HepG2 (cell line): ENCODE measurements around the gene NANOGP8. TPM values are rescaled to one million over a fixed set of nuclear protein-coding genes. Genes with fewer than 3 reads are reported as not detected.
A peak's percentile ranks its signal among the peaks of the same experiment; 100 is the strongest.

Source experiments
- ATAC-seq: fragments of 200-7000 bp; cut with Tn5 transposase; 3 replicates; pipeline ENCODE4 v1.9.1; 2020; ENCODE audit warnings: mild to moderate bottlenecking, moderate library complexity
- BruUV-seq: library from RNA; stranded (reverse); fragments of 400-500 nt; replicated peaks from 2 replicates; lab custom pipeline; 2021; lab: Mats Ljungman, UMichigan
- CTCF ChIA-PET: fragments of 300-600 bp; formaldehyde crosslinking; extraction: SDS; loops from one replicate; lab custom pipeline; 2021; ENCODE audit warnings: low total read pairs, inconsistent platforms, low intra/inter-chr PET ratio; lab: Yijun Ruan, JAX
- POLR2A ChIA-PET: fragments of 350-600 bp; sonication (Branson Sonifier 250); formaldehyde crosslinking; loops from one replicate; lab custom pipeline; 2020; ENCODE audit warnings: antibody characterized with exemption, inconsistent platforms; lab: Yijun Ruan, JAX
- DNase-seq: peaks from one replicate; pipeline ENCODE4 v3.0.0-alpha.2; 2015; ENCODE audit warnings: low spot score
- FAIRE-seq: peaks from 3 replicates; lab custom pipeline; 2011; peaks lifted over from hg19 to GRCh38; lab: Jason Lieb, UNC
- H2AFZ ChIP-seq: one replicate; pipeline ENCODE4 v1.6.1; 2011; ENCODE audit warnings: low read length, inconsistent platforms
- H3K27ac ChIP-seq: fragments of 300-600 bp; 3 replicates; pipeline ENCODE4 v1.8.0; 2011; ENCODE audit warnings: mixed run types, mild to moderate bottlenecking, mixed read lengths, low read length, inconsistent platforms; ENCODE audit not compliant: insufficient read depth; ENCODE audit errors: extremely low read length
- H3K27me3 ChIP-seq, 2 experiments: fragments of 200-600 bp in 1 of 2; 2 replicates in 1 of 2; 3 replicates in 1 of 2; pipeline versions ENCODE4 v1.6.0 to v1.8.0; 2011; ENCODE audit warnings: low read length in 2 of 2, mild to moderate bottlenecking in 2 of 2, moderate library complexity in 2 of 2, inconsistent platforms in 1 of 2; ENCODE audit not compliant: insufficient read depth in 2 of 2, control insufficient read depth in 1 of 2
- H3K36me3 ChIP-seq, 2 experiments: fragments of 200-600 bp in 1 of 2; replicated peaks in 1 of 2; 2 replicates in 1 of 2; 3 replicates in 1 of 2; pipeline versions ENCODE4 v1.5.1 to v1.8.0; 2011; ENCODE audit warnings: low read length in 2 of 2, inconsistent platforms in 1 of 2; ENCODE audit not compliant: insufficient read depth in 2 of 2, control insufficient read depth in 1 of 2
- H3K4me1 ChIP-seq: 2 replicates; pipeline ENCODE4 v1.5.1; 2012; ENCODE audit warnings: low read length, inconsistent platforms; ENCODE audit not compliant: insufficient read depth
- H3K4me2 ChIP-seq: 2 replicates; pipeline ENCODE4 v1.6.0; 2011; ENCODE audit warnings: low read depth, low read length, inconsistent platforms
- H3K4me3 ChIP-seq, 3 experiments: fragments of 200-600 bp in 1 of 3; sonication (generic), shearing (Covaris generic) in 1 of 3; replicated peaks in 1 of 3; 2 replicates each; pipeline ENCODE4 v1.5.1; 2011 to 2016; ENCODE audit warnings: low read length in 3 of 3, inconsistent platforms in 2 of 3, low read depth in 2 of 3, mild to moderate bottlenecking in 2 of 3, control low read depth in 1 of 3, mixed read lengths in 1 of 3; ENCODE audit not compliant: insufficient read depth in 1 of 3
- H3K79me2 ChIP-seq: one replicate; pipeline ENCODE4 v1.6.1; 2011; ENCODE audit warnings: low read length, inconsistent platforms; ENCODE audit not compliant: insufficient read depth
- H3K9ac ChIP-seq: 2 replicates; pipeline ENCODE4 v1.6.0; 2011; ENCODE audit warnings: mild to moderate bottlenecking, low read depth, low read length, inconsistent platforms; ENCODE audit not compliant: insufficient read depth
- H3K9me3 ChIP-seq: 2 replicates; pipeline ENCODE4 v1.5.1; 2012; ENCODE audit warnings: mild to moderate bottlenecking, low read length
- H4K20me1 ChIP-seq: 2 replicates; pipeline ENCODE4 v1.6.0; 2011; ENCODE audit warnings: inconsistent platforms, mild to moderate bottlenecking, low read length, moderate library complexity; ENCODE audit not compliant: insufficient read depth
- BCL6 ChIP-seq: IDR thresholded peaks from 2 replicates; pipeline ENCODE4 v1.6.1; 2016; ENCODE audit warnings: missing genetic modification reagents, missing compliant biosample characterization
- CTCF ChIP-seq: sonication (generic); formaldehyde crosslinking; IDR thresholded peaks from 2 replicates; pipeline ENCODE4 v1.5.0; 2020; ENCODE audit warnings: mild to moderate bottlenecking, missing genetic modification reagents, moderate library complexity
- HIVEP1 ChIP-seq: sonication (generic); formaldehyde crosslinking; IDR thresholded peaks from 2 replicates; pipeline ENCODE4 v1.4.0; 2020; ENCODE audit warnings: mild to moderate bottlenecking, missing genetic modification reagents
- HNRNPK ChIP-seq: fragments of 200-400 bp; formaldehyde crosslinking; IDR thresholded peaks from 2 replicates; pipeline ENCODE4 v1.6.1; 2018; ENCODE audit warnings: low read length, low read depth, moderate library complexity, mild to moderate bottlenecking; ENCODE audit not compliant: poor library complexity, severe bottlenecking
- IRF9 ChIP-seq: sonication (generic); formaldehyde crosslinking; IDR thresholded peaks from 2 replicates; pipeline ENCODE4 v1.8.0; 2022; ENCODE audit warnings: missing genetic modification reagents, mild to moderate bottlenecking, borderline replicate concordance
- MIXL1 ChIP-seq: IDR thresholded peaks from 2 replicates; pipeline ENCODE4 v1.6.1; 2016
- RAD21 ChIP-seq: fragments of 450-650 bp; formaldehyde crosslinking; IDR thresholded peaks from 2 replicates; pipeline ENCODE4 v1.5.0; 2020; ENCODE audit warnings: mild to moderate bottlenecking
- SMC3 ChIP-seq: IDR thresholded peaks from 2 replicates; pipeline ENCODE4 v1.6.1; 2011; ENCODE audit warnings: low read length, improper control_type of control experiment
- STAG1 ChIP-seq: sonication (generic); formaldehyde crosslinking; IDR thresholded peaks from 2 replicates; pipeline ENCODE4 v1.4.0; 2020; ENCODE audit warnings: missing genetic modification reagents
- XRCC5 ChIP-seq: fragments of 200-400 bp; formaldehyde crosslinking; optimal IDR thresholded peaks from 2 replicates; pipeline ENCODE3; 2017; ENCODE audit warnings: mild to moderate bottlenecking, low read length
- ZFX ChIP-seq: sonication (generic); formaldehyde crosslinking; IDR thresholded peaks from 2 replicates; pipeline ENCODE4 v1.4.0; 2020; ENCODE audit warnings: mild to moderate bottlenecking, low read depth, missing genetic modification reagents, moderate library complexity
- ZNF230 ChIP-seq: sonication (generic); formaldehyde crosslinking; IDR thresholded peaks from 2 replicates; pipeline ENCODE4 v1.4.0; 2020; ENCODE audit warnings: mild to moderate bottlenecking, missing genetic modification reagents
- ZNF383 ChIP-seq: sonication (generic); formaldehyde crosslinking; IDR thresholded peaks from 2 replicates; pipeline ENCODE4 v1.4.0; 2020; ENCODE audit warnings: missing genetic modification reagents, mild to moderate bottlenecking, borderline replicate concordance
- WGBS: methylation state at CpG from one replicate; pipeline ENCODE4 v1.1.6; 2017; ENCODE audit warnings: low lambda C conversion rate; 5-methylcytosine and 5-hydroxymethylcytosine counted together
- in situ Hi-C: cut with HindIII; loops from 2 replicates; pipeline ENCODE4 v1.10.0; 2017; ENCODE audit warnings: low pct_unique_long_range_greater_than_20kb; ENCODE audit not compliant: extremely low pct_ligation_motif_present
- intact Hi-C: fragments of 100-400 bp; cut with micrococcal nuclease; formaldehyde crosslinking; loops from one replicate; pipeline ENCODE4 v1.10.0; 2022; ENCODE audit not compliant: unreplicated experiment
- polyA plus RNA-seq, 8 experiments: library from polyadenylated mRNA; depleted of rRNA in 3 of 8; stranded (reverse) in 7 of 8; unstranded in 1 of 8; fragments of >200 nt; fragmentation: Illumina TruSeq in 4 of 8; extraction: Trizol in 4 of 8; gene quantifications; 2 replicates each; pipeline versions ENCODE4 v1.2.1 to v1.2.3, GENCODE V29; 2011 to 2016; ENCODE audit warnings: low read depth in 4 of 8, missing spikeins in 1 of 8, mixed read lengths in 1 of 8; ENCODE audit not compliant: insufficient read depth in 1 of 8
- total RNA-seq, 5 experiments: library from RNA; depleted of rRNA; stranded (reverse); fragments of >200 nt; fragmentation: Illumina TruSeq; extraction: Trizol; gene quantifications; 2 replicates each; pipeline ENCODE4 v1.2.3, GENCODE V29; 2016; ENCODE audit warnings: low read depth in 1 of 5
- TF ChIP-seq, protein P1 (sequence below): IDR thresholded peaks from 2 replicates; pipeline ENCODE4 v1.4.0; 2020; ENCODE audit warnings: mild to moderate bottlenecking, missing genetic modification reagents

The NANOGP8 gene
- total and polyA plus RNA-seq, 2 of the 13 experiments (the other 11 are each of a cell fraction or from before 2014, with no cell fraction given) = 0.27 TPM; not detected in 1

DNA sequence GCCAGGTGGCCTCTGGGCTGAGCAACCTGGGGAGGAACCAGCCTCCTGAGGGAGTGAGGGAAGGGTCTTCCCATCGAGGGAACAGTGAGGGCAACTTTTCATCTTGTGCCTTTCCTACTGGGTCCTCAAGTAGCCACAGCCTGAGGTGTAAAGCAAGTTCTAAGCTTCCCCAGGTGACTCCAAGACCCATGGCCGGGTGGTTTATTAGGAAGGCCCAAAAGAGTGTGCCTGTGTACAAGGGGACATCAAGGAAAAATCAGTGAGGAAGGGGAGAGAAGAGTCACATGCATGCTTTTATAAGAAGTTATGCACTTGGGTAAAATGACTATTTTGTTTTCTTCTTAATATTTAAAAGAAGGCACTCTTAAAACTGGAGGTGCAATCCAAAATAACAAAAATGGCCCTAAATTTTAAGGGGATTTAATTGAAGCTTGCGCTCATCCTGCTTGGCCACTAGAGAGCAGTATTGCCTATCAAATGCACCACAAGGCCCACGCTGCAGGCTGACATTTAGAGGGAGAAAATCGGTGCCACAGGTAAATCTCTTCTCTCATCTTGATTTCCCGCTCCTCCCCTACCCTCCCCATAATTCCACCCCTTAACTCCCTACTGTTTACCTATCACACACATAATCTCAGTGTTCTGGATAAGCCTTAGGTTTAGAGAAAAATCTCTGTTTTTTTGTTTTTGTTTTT lies 6.7 kb downstream of the NANOGP8 start:
- FAIRE-seq = peak; percentile 75
- in situ Hi-C loops = loop anchor here (5.0 to 10.0 kb wide), 2 partner anchors 206 to 369 kb away; no protein-coding TSS in a partner anchor

More for the DNA sequence above, 6.7 kb downstream of the NANOGP8 start:
- no TSS peak for BruUV-seq
- Histone ChIP-seq H3K9me3 (no peaks in the 10 kb centered on the region), H4K20me1 (no peaks in the 10 kb centered on the region), H3K4me3 (no peak overlapping the region), H3K36me3 (no peaks in the 10 kb centered on the region), H2AFZ (no peak overlapping the region), H3K27ac (no peak overlapping the region), H3K79me2 (no peaks in the 10 kb centered on the region), H3K27me3 (no peaks in the 10 kb centered on the region; a peak in 1 of 5 replicates), H3K4me2 (0 out of 2 replicates have a peak overlapping the region, but pooled peaks have one; percentile 27), H3K4me1 (0 out of 2 replicates have a peak, but pooled peaks cover 4% of the 10 kb centered on the region), H3K9ac (no peak overlapping the region)
- ChIA-PET POLR2A (no interaction called here), CTCF (interaction anchor here (1.5 to 2.2 kb wide), 2 partner anchors 128 to 366 kb away, joined by 6 to 28 read pairs; no protein-coding TSS in a partner anchor)
- DNase-seq (peak; percentile 44), ATAC-seq (peak; percentile 84)
- no peak for TF ChIP-seq HIVEP1 (CRISPR knock-in tag)
- TF ChIP-seq, protein P1, sequence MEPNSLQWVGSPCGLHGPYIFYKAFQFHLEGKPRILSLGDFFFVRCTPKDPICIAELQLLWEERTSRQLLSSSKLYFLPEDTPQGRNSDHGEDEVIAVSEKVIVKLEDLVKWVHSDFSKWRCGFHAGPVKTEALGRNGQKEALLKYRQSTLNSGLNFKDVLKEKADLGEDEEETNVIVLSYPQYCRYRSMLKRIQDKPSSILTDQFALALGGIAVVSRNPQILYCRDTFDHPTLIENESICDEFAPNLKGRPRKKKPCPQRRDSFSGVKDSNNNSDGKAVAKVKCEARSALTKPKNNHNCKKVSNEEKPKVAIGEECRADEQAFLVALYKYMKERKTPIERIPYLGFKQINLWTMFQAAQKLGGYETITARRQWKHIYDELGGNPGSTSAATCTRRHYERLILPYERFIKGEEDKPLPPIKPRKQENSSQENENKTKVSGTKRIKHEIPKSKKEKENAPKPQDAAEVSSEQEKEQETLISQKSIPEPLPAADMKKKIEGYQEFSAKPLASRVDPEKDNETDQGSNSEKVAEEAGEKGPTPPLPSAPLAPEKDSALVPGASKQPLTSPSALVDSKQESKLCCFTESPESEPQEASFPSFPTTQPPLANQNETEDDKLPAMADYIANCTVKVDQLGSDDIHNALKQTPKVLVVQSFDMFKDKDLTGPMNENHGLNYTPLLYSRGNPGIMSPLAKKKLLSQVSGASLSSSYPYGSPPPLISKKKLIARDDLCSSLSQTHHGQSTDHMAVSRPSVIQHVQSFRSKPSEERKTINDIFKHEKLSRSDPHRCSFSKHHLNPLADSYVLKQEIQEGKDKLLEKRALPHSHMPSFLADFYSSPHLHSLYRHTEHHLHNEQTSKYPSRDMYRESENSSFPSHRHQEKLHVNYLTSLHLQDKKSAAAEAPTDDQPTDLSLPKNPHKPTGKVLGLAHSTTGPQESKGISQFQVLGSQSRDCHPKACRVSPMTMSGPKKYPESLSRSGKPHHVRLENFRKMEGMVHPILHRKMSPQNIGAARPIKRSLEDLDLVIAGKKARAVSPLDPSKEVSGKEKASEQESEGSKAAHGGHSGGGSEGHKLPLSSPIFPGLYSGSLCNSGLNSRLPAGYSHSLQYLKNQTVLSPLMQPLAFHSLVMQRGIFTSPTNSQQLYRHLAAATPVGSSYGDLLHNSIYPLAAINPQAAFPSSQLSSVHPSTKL (CRISPR knock-in tag) = 0 out of 2 replicates have a peak, but pooled peaks have one; percentile 22
- no peak for TF ChIP-seq IRF9 (CRISPR knock-in tag)
- TF ChIP-seq XRCC5 = peak; percentile 30
- peak; percentile 81 for TF ChIP-seq RAD21
- TF ChIP-seq STAG1 (CRISPR knock-in tag) = peak; percentile 89
- TF ChIP-seq ZFX (CRISPR knock-in tag) = 0 out of 2 replicates have a peak, but pooled peaks have one; percentile 21
- TF ChIP-seq SMC3 = peak; percentile 90
- TF ChIP-seq HNRNPK = peak; percentile 81
- peak; percentile 86 for TF ChIP-seq CTCF (CRISPR knock-in tag)
- 0 out of 2 replicates have a peak, but pooled peaks have one; percentile 13 for TF ChIP-seq BCL6 (CRISPR knock-in tag)
- no peak for TF ChIP-seq ZNF383
- 0 out of 2 replicates have a peak, but pooled peaks have one; percentile 9 for TF ChIP-seq MIXL1 (CRISPR knock-in tag)
- TF ChIP-seq ZNF230 (CRISPR knock-in tag) = 0 out of 2 replicates have a peak, but pooled peaks have one; percentile 53
- intact Hi-C loops = loop anchor here (1.0 to 2.0 kb wide), 3 partner anchors 211 to 366 kb away; no protein-coding TSS in a partner anchor
- WGBS = 2% methylated on average over 6 of the region's 6 CpGs
